Sigmoid colon (tissue), 4 donors: Measurements from ENCODE around the gene NTRK3.

Experiments
- EP300 ChIP-seq, 4 donors: sonication (generic); formaldehyde crosslinking; IDR thresholded peaks; one replicate each; pipeline ENCODE4 v1.6.1; 2017; ENCODE audit warnings: antibody characterized with exemption in 4 of 4
- POLR2A ChIP-seq, 2 donors: fragments of 450-650 bp; IDR thresholded peaks; one replicate each; pipeline ENCODE4 v1.6.1; 2016; ENCODE audit warnings: antibody characterized with exemption in 2 of 2, mild to moderate bottlenecking in 2 of 2, moderate library complexity in 2 of 2

DNA sequence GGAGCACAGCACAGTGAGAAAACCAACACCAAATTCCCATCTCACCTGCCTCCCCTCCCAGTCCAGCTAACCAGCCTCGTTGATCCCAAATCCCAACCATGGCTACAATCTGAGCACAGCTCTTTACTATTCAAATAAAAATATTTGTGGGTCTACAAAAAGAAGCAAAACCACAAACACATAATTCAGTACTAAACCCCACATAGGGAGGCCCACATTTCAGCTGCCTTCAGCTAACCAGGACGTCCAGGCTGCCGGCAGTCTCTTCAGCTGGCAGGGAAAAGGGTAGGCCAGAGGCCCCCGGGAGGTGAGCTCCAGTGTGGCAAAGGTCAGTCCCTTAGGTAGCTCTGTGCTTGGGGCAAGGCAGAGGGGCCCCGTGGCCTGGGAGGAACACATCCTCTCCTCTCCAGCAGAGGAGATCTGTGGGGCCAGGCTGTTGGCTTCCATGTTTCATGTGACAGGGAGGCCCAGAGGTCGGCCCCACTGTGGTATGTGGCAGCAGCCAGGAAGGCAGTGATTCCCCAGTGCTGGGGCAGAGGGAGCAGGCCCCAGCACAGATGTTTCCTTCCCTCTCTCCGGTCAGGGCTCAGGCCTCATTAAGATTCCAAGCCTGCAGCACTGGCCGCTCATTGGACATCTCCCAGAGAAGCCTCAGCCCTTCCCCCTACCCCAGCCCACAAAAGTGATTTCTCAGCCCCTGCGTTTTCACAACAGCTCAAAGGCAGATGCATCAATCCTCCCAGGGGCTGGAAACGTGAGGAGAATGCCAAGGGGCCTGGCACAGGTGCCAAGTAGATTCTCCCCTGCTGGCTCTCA is 381.4 kb downstream of the NTRK3 start:
- TF ChIP-seq EP300 (IDR thresholded peaks at IDR 0.05), result no peak
- TF ChIP-seq POLR2A (IDR thresholded peaks at IDR 0.05), result no peak
